ENCODE measurements around the gene HERPUD1. TPM values are rescaled to one million over a fixed set of nuclear protein-coding genes. Genes with fewer than 3 reads are reported as not detected.

Gene HERPUD1
- total RNA-seq, 1 donor from 2014 or later: 32.9 TPM

DNA sequence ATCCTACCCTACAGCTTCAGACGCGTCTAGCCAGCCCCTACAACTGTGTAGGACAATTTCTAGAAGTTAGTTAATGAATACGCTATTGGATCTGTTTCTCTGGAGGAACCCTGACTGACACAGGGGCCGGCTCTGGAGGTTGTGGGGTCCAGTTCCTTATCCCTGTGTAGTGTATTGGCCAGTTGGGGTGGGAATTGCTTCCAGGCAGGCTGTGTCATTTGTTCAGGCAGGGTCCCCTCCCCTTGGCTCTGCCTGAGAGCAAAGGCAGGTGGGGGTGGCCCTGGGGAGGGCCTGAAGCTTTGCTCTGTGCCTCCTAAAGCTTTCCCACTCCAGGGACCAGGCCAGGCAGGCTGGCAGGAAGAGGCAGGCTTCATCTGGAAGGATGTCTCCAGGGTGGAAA lies 18.1 kb downstream of the HERPUD1 start:
- no peak for DNase-seq (ENCODE audit: low read depth, low spot score)
- TF ChIP-seq, protein P1, sequence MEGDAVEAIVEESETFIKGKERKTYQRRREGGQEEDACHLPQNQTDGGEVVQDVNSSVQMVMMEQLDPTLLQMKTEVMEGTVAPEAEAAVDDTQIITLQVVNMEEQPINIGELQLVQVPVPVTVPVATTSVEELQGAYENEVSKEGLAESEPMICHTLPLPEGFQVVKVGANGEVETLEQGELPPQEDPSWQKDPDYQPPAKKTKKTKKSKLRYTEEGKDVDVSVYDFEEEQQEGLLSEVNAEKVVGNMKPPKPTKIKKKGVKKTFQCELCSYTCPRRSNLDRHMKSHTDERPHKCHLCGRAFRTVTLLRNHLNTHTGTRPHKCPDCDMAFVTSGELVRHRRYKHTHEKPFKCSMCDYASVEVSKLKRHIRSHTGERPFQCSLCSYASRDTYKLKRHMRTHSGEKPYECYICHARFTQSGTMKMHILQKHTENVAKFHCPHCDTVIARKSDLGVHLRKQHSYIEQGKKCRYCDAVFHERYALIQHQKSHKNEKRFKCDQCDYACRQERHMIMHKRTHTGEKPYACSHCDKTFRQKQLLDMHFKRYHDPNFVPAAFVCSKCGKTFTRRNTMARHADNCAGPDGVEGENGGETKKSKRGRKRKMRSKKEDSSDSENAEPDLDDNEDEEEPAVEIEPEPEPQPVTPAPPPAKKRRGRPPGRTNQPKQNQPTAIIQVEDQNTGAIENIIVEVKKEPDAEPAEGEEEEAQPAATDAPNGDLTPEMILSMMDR (conservative IDR thresholded peaks at IDR 0.05): no peak
- H3K27ac Mint-ChIP-seq (ENCODE audit: unreplicated experiment): no peak overlapping the region
- H3K4me3 Mint-ChIP-seq: no peak overlapping the region
- H3K36me3 Mint-ChIP-seq (ENCODE audit: low read depth): no peaks in the 10 kb centered on the region
- H3K9me3 Mint-ChIP-seq: no peaks in the 10 kb centered on the region
- no peaks in the 10 kb centered on the region for H3K27me3 Mint-ChIP-seq (ENCODE audit: low read depth)
- H3K4me1 Mint-ChIP-seq: peaks cover 6% of the 10 kb centered on the region

DNA sequence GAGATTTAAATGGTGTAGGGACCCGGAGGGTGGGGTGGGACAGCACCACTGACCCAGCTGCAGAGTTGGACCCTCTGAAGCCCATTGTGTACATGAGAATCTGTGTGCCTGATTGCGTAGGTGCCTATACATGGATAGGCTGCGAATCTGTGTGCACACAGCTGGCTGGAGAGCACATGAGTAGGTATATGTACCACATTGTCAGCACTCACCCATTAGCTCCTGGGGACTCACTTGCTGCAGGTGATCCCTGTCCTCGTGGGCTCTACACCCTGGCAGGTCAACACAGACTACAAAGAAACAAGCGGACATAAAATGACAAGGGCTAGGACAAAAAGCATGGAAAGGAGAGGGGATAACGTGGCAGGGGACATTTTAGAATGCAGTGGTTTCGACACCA lies 18.5 kb downstream of the HERPUD1 start:
- no peaks in the 10 kb centered on the region for H3K36me3 Mint-ChIP-seq (ENCODE audit: low read depth)
- H3K9me3 Mint-ChIP-seq: no peaks in the 10 kb centered on the region
- no peak overlapping the region for H3K4me3 Mint-ChIP-seq
- H3K4me1 Mint-ChIP-seq: peaks cover 6% of the 10 kb centered on the region
- no peaks in the 10 kb centered on the region for H3K27me3 Mint-ChIP-seq (ENCODE audit: low read depth)
- H3K27ac Mint-ChIP-seq (ENCODE audit: unreplicated experiment): no peak overlapping the region
- DNase-seq (ENCODE audit: low read depth, low spot score): no peak
- TF ChIP-seq, protein P1 (conservative IDR thresholded peaks at IDR 0.05): no peak

- TF ChIP-seq, protein P1 (conservative IDR thresholded peaks at IDR 0.05): peak; percentile 62
- Mint-ChIP-seq H3K4me3 (no peak overlapping the region), H3K27me3 (ENCODE audit: low read depth) (no peaks in the 10 kb centered on the region), H3K4me1 (peaks cover 6% of the 10 kb centered on the region), H3K27ac (ENCODE audit: unreplicated experiment) (peak overlapping the region; percentile 83), H3K36me3 (ENCODE audit: low read depth) (no peaks in the 10 kb centered on the region), H3K9me3 (no peaks in the 10 kb centered on the region)
- DNase-seq (ENCODE audit: low read depth, low spot score): peak; percentile 36
These were observed 19.2 kb downstream of the HERPUD1 start for GRCh38 chr16:56950881-56951771.

DNA sequence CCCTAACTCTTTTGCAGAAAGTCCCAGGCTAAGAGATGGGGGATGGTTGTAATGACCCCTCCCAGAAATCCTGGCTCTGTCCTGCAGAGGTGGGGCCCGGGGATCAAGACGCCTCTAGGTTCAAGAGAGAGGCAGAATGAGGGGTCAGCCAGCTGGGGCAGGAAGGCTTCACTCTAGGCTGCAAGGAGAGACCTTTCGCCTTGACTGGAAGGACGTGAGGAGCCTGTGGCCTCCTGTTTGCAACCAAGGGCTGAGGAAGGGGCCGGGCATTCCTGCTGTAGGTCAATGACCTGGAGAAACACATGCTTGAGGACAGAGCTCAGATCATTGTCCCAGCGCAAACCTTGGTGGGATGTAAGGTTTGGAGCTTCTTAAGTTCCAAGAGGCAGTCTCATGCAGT lies 21.1 kb downstream of the HERPUD1 start:
- TF ChIP-seq, protein P1 (conservative IDR thresholded peaks at IDR 0.05): no peak
- Mint-ChIP-seq H3K27ac (ENCODE audit: unreplicated experiment) (no peak overlapping the region), H3K4me3 (no peak overlapping the region), H3K4me1 (peaks cover 6% of the 10 kb centered on the region), H3K36me3 (ENCODE audit: low read depth) (no peaks in the 10 kb centered on the region), H3K27me3 (ENCODE audit: low read depth) (no peaks in the 10 kb centered on the region), H3K9me3 (no peaks in the 10 kb centered on the region)
- DNase-seq (ENCODE audit: low read depth, low spot score): no peak

GRCh38 chr16:56956076-56956475 lies 24.1 kb downstream of the HERPUD1 start:
- peaks cover 5% of the 10 kb centered on the region for H3K4me1 Mint-ChIP-seq
- no peaks in the 10 kb centered on the region for H3K27me3 Mint-ChIP-seq (ENCODE audit: low read depth)
- H3K9me3 Mint-ChIP-seq: no peaks in the 10 kb centered on the region
- DNase-seq (ENCODE audit: low read depth, low spot score): no peak
- H3K4me3 Mint-ChIP-seq: no peak overlapping the region
- no peak overlapping the region for H3K27ac Mint-ChIP-seq (ENCODE audit: unreplicated experiment)
- no peaks in the 10 kb centered on the region for H3K36me3 Mint-ChIP-seq (ENCODE audit: low read depth)
- TF ChIP-seq, protein P1 (conservative IDR thresholded peaks at IDR 0.05): no peak
